Jurkat, Clone E6-1 (cell line): ENCODE data around the gene VIPR2.

Experiments
- DNase-seq: peaks from one replicate; pipeline ENCODE4 v3.0.0-alpha.2; 2011; ENCODE audit warnings: low read depth, low spot score
- H3K4me3 ChIP-seq: 2 replicates; pipeline ENCODE4 v1.5.1; 2011; ENCODE audit warnings: mild to moderate bottlenecking, low read length, control low read depth, moderate library complexity

Gene VIPR2

DNA sequence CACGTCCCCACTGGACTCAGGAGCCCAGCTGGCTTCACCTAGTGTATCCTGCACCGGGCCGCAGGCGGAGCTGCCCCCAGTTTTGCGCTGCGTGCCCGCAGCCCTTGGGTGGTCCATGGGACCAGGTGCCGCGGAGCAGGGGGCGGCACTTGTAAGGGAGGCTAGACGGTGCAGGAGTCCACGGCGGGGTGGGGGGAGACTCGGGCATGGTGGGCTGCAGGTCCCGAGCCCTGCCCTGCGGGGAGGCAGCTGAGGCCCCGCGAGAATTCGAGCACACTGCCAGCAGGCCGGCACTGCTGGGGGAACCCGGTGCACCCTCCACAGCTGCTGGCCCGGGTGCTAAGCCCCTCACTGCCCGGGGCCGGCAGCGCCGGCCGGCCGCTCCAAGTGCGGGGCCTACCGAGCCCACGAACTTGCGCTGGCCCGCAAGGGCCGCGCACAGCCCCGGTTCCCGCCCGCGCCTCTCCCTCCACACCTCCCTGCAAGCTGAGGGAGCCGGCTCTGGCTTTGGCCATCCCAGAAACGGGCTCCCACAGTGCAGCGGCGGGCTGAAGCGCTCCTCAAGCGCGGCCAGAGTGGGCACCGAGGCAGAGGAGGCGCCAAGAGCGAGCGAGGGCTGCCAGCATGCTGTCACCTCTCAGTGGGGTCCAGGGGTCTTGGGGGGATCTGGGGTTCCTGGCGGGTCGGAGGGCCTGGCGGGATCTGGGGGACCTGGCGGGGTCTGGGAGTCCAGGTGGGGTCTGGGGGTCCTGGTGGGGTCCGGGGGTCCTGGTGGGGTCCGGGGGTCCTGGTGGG is 81.4 kb downstream of the VIPR2 start:
- H3K4me3 ChIP-seq: no peak overlapping the region
- no peak for DNase-seq

- no peak for DNase-seq
- H3K4me3 ChIP-seq: no peak overlapping the region
These were observed 82.1 kb downstream of the VIPR2 start for GRCh38 chr7:159062569-159062968.

DNA sequence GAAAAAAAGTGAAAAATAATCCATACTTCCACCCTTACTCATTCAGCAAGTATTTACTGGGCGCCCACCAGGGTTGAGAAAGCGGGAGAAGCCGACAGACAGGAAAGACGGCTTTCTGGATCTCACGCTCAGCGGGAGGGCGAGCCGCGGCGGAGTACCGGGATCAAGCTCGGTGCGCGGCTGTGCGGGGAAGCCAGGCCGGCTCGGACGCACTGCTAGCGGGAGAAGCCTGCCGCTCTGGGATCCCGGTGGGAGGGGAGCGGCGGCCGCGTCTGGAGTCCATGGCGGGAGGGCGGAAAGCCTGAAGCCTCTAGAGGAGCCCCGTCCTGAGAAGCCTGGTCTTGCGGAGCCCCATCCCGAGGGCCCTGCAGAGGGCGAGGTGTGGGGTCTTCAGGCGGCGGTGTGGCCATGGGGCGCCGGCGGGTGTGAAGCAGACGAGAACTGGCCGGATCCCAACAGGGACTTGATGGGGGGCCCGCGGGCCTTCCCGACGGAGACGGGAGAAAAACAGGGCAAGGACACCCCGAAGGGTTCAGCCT is 82.9 kb downstream of the VIPR2 start:
- no peak for DNase-seq
- H3K4me3 ChIP-seq: no peak overlapping the region

- H3K4me3 ChIP-seq: no peak overlapping the region
- DNase-seq: no peak
These were observed 83.5 kb downstream of the VIPR2 start for GRCh38 chr7:159061209-159061608.

- H3K4me3 ChIP-seq: no peak overlapping the region
- DNase-seq: no peak
These were observed 84.2 kb downstream of the VIPR2 start for GRCh38 chr7:159060440-159060839.

DNA sequence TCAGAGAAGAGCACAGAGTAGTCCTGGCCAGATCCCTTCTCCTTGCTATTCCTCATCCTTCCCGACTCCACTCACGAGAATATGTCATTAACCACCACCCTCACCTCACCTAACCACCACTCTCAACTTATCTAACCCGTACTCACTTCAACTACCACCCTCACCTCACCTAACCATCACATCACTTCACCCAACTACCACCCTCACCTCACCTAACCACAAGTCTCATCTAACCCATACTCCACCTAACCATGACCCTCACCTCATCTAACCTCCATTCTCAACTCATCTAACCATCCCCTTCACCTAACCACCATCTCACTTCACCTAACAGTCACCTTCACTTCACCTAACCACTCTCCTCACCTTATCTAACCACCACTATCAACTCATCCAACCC is 85.0 kb downstream of the VIPR2 start:
- DNase-seq: no peak

GRCh38 chr7:159057647-159058046 is 87.0 kb downstream of the VIPR2 start:
- H3K4me3 ChIP-seq: no peak overlapping the region
- DNase-seq: no peak

More for the DNA sequence above, 85.0 kb downstream of the VIPR2 start:
- no peak overlapping the region for H3K4me3 ChIP-seq

DNA sequence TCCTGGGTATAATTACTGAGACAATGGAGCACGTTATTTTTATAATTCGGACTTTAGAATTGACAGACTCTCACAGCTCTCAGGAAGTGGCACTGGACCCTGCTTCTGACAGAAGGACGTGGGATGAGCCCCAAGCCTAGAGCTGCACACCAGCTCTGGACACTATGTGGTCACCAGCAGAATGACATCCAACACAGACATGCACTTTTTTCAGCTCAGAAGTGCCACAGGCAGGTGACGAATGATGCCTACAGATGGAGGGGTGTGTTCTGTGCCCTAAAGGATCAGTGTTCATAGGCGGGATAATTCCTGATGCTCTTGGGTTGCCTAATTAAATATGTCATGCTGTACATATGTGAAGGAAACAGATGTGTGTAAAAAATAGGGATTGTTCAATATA is 87.9 kb downstream of the VIPR2 start:
- no peak for DNase-seq
- no peak overlapping the region for H3K4me3 ChIP-seq

DNA sequence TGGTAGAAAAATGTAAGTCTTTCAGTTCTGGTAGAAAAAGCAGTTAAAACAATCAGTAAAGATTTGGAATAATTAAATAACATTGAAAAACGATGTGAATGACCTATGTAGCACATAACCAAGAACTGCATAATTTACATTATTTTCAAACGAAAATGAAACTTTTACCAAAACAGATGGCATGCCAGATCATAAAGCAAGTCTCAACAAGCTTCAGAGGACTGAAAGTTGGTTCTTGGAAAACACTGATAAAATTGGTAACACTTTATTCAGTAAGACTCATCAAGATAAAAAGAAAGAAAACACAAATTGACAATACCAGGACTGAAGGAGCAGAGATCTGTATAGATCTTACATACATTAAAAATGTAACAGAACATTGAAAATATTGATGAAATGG is 92.8 kb downstream of the VIPR2 start:
- no peak overlapping the region for H3K4me3 ChIP-seq
- DNase-seq: no peak

- H3K4me3 ChIP-seq: peak overlapping the region; percentile 21
- peak; percentile 96 for DNase-seq
These were observed 94.0 kb downstream of the VIPR2 start for GRCh38 chr7:159050704-159051103.

DNA sequence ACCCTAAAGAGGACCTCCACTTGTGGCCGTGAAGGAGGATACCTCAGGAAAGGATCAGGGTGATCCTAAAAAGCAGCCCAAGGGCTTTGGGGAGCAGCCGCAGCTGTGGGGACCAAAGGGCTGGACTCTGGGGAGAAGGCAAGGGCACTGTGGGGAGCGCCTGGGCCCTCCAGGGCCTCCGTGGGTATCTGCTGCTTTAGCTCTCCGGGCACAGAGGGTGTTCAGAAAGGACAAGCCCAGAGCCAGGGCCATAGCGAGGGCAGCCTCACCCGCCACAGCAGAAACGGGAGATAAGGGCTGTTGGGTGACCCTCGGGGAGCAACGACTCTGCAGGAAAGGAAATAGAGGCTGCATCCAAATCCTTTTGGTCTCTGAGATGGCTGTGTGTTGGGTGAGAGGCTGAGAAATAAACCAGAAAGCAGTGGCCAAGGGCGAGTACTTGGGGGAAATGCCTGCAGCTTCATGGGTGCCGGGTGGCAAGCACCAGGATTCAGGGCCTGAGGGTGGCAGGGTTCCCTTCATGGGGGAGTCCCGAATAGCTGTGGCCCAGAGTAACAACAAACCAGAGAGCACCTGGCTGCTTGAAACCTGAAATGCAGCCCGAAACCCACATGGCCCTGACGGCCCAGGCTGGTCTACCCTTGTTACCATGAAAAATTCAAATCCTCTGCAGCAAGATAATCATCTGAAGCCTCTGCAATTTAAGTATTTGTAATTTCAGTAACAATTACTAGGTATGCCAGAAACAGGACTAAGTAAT is 95.2 kb downstream of the VIPR2 start:
- H3K4me3 ChIP-seq: no peak overlapping the region
- DNase-seq: no peak

DNA sequence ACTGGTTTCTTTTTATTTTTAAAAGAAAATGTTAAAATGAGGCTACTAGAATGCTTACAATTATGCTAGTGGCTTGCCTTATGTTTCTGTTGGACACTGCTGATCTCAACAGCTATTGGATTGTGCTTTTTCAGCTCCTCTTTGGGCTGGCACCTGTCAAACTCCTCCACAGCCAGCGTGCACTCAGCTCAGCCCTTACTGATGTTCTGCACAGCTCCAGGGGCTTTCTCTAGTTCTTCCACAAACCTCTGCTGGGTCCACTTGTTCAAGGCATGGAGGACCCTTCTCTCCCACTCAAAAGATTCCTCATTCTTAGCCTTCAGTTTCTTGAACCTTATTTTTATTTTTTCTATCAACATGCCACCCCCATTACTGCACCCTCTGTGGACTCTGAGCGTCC is 96.0 kb downstream of the VIPR2 start:
- no peak for DNase-seq
- H3K4me3 ChIP-seq: no peak overlapping the region

- H3K4me3 ChIP-seq: no peak overlapping the region
- DNase-seq: no peak
These were observed 97.1 kb downstream of the VIPR2 start for GRCh38 chr7:159047536-159047935.

- H3K4me3 ChIP-seq: no peak overlapping the region
- no peak for DNase-seq
These were observed 98.4 kb downstream of the VIPR2 start for GRCh38 chr7:159046300-159046699.

DNA sequence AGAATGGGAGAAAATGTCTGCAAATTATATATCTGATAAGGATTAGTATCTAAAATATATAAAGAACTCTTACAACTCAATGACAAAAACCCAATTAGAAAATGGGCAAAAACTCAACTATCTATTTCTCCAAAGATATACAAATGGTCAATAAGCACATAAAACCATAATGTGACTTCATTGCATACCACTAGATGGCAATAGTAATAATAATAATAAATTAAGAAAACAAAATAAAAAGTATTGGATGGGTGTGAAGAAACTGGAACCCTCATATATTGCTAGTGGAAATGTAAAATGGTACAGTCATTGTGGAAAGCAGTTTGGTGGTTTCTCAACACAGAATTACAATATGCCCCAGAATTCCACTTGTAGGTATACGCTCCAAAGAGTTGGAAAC is 98.8 kb downstream of the VIPR2 start:
- H3K4me3 ChIP-seq: no peak overlapping the region
- DNase-seq: no peak

- DNase-seq: no peak
These were observed 102.0 kb downstream of the VIPR2 start for GRCh38 chr7:159042581-159043101.

GRCh38 chr7:159042103-159042502 is 102.6 kb downstream of the VIPR2 start:
- no peak for DNase-seq
- no peak overlapping the region for H3K4me3 ChIP-seq

More at GRCh38 chr7:159042581-159043101, 102.0 kb downstream of the VIPR2 start:
- no peak overlapping the region for H3K4me3 ChIP-seq

DNA sequence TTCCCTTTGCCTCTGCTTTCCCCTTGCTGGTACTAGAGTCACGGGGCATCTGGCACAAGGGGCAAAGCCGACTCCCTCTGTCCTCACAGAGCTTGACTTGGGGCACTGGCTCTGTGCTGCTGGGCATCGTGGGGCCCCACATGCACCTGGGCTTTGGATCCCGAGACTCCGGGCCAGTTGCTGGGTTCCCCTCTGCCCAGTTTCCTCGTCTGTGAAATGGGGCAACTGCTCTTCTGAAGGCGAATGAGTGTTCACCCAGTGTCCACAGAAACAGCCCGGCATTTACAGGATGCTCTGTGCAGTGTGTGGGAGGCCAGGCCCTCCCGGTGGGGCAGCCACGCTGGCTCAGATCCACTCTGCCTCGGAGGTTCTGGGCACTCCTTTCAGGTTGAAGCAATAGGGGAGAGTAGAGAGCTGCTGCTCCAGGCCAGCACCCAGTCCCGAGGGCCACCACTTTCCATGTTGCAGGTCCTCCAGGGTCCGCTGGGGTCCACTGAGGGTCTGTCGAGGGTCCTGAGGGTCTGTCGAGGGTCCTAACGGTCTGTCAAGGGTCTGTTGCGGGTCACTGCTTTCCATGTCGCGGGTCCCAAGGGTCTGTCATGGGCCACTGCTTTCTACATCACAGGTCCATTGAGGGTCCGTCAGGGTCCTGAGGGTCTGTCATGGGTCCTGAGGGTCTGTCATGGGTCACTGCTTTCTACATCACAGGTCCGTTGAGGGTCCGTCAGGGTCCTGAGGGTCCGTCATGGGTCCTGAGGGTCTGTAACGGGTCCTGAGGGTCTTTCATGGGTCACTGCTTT is 103.6 kb downstream of the VIPR2 start:
- no peak overlapping the region for H3K4me3 ChIP-seq
- DNase-seq: no peak

- H3K4me3 ChIP-seq: no peak overlapping the region
- no peak for DNase-seq
These were observed 104.5 kb downstream of the VIPR2 start for GRCh38 chr7:159040146-159040545.
